ENCODE data around the gene ADNP.

Gene ADNP

DNA sequence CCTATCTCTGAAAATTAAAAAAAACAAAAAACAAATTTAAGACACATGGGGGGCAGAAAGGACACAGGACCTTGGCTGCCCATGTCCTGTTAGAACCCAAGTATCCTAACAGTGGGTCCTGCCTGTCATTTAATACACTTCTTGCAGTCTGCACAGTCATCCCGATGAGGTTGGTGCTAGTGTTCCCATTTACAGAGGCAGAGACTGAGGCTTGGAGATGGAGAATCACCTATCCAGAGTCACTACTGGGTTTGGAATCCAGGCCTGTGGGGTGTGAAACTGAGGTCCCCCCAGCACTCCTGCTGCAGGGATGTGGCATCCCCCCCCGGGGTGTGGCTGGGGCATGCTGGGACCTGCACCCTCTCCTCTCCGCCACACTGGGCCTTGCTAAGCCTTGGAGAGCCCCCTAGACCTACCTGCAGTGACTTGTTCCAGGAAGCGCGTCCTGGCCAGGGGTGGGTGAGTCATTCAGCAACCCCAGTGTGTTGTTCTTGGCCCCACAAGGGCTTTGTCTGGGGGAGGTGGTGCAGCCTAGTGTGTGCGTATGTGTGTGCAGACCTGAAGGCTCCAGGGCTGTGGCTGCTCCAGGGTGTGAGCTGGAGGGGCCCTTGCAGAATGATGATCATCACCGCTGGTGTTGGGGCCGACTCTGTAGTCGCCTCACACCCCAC, 86.7 kb downstream of the ADNP start:
- no peak for DNase-seq

DNA sequence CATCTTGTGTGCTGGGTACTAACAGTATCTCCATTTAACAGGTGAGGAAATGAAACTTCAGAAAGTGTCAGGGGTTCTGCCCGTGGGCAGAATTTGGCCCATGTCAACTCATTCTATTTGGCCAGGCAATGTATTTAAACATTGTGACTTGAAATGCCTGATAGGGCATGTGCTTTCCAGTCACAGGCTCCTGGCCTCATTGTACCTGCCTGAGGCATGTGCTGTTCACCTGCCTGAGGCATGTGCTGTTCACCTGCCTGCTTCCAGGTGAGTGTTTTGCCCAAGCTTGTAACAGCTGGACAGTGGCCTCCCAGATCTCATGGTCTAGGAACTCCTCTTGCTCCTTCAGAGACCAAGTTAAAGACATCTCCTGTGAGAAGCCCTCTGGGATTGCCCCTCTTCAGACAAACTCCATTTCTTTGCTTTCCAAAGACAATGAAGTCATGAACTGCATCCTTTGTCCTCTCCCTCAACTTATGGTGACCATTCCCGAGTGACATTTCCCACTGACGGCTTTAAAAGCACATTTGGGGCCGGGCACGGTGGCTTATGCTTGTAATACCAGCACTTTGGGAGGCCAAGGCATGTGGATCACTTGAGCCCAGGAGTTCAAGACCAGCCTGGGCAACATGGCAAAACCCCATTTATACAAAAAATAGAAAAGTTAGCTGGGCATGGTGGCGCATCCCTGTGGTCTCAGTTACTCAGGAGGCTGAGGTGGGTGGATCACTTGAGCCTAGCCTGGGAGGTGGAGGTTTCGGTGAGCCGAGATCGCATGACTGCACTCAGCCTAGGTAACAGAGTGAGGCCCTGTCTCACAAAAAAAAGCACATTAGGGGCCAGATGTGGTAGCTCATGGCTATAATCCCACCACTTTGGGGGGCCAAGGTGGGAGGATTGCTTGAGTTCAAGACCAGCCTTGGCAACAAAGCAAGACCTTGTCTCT, 87.6 kb downstream of the ADNP start:
- DNase-seq, result no peak

DNA sequence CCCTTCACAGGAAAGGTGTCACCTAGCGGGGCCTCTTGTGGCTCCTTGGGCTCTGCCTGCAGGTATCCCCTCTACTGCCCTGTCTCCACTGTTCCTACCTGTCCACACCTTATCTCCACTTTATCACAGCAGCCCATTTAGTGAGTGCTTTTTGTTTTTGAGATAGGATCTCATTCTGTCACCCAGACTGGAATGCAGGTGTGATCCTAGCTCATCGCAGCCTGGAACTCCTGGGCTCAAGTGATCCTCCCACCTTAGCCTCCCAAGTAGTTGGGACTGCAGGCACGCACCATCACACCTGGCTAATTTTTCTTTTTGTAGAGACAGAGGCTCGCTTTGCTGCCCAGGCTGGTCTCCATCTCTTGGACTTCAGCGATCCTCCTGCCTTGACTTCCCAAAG, 88.4 kb downstream of the ADNP start:
- no peak for DNase-seq

Measured in SHP77 (cell line).